Esophagus squamous epithelium (tissue), 5 donors: ENCODE data around the gene NEK4. TPM values are rescaled to one million over a fixed set of nuclear protein-coding genes. Genes with fewer than 3 reads are reported as not detected.

Source experiments
- DNase-seq: peaks from one replicate; lab custom pipeline; 2025; lab: John Stamatoyannopoulos, UW
- H3K27ac ChIP-seq, 4 donors: fragments of 200-600 bp; sonication (generic); one replicate each; pipeline ENCODE4 v1.5.1; 2016 to 2019; ENCODE audit warnings: mild to moderate bottlenecking in 1 of 4
- H3K27me3 ChIP-seq, 4 donors: fragments of 200-600 bp; sonication (generic); 1 replicate in 3 of 4; 2 replicates in 1 of 4; pipeline versions ENCODE4 v1.5.1 to v1.6.0; 2017 to 2021; ENCODE audit warnings: antibody characterized with exemption in 1 of 4
- H3K36me3 ChIP-seq, 3 donors: fragments of 200-600 bp; sonication (generic); one replicate each; pipeline ENCODE4 v1.5.1; 2016 to 2019
- H3K4me1 ChIP-seq, 3 donors: fragments of 200-600 bp; sonication (generic); one replicate each; pipeline ENCODE4 v1.5.1; 2017 to 2019
- H3K4me3 ChIP-seq, 4 donors: fragments of 200-600 bp; sonication (generic); 1 replicate in 3 of 4; 2 replicates in 1 of 4; pipeline ENCODE4 v1.5.1; 2016 to 2019; ENCODE audit warnings: mild to moderate bottlenecking in 2 of 4, moderate library complexity in 1 of 4
- H3K9me3 ChIP-seq, 3 donors: fragments of 200-600 bp; sonication (generic); one replicate each; pipeline ENCODE4 v1.5.1; 2016 to 2019
- CTCF ChIP-seq, 6 experiments: fragments of 450-650 bp in 4 of 6; fragments of 200-600 bp in 2 of 6; sonication (generic) in 2 of 6; IDR thresholded peaks; one replicate each; pipeline ENCODE4 v1.5.1; 2016 to 2019; ENCODE audit warnings: antibody characterized with exemption in 6 of 6, mild to moderate bottlenecking in 4 of 6, moderate library complexity in 4 of 6
- POLR2A ChIP-seq, 4 donors: fragments of 450-650 bp; IDR thresholded peaks; one replicate each; pipeline ENCODE4 v1.6.1; 2017; ENCODE audit warnings: antibody characterized with exemption in 4 of 4, mild to moderate bottlenecking in 4 of 4, moderate library complexity in 3 of 4
- WGBS, 2 donors: methylation state at CpG; one replicate each; pipeline ENCODE4 v1.1.5; 2018; 5-methylcytosine and 5-hydroxymethylcytosine counted together
- intact Hi-C: fragments of 100-400 bp; cut with DNase I; formaldehyde crosslinking; loops from one replicate; pipeline ENCODE4 v1.15.0; 2022
- total RNA-seq, 4 donors: library from RNA; depleted of rRNA; stranded (reverse); fragments of >200 nt; gene quantifications; one replicate each; pipeline ENCODE4 v1.1.0, GENCODE V29; 2016
- donor health status: DM: yes; HTN: yes; CAD: no.

The NEK4 gene
- total RNA-seq, 4 donors from 2014 or later = 8.0 to 16.6 (median 14.6) TPM

GRCh38 chr3:52791366-52791765 is 20.6 kb upstream of the NEK4 start:
- Histone ChIP-seq H3K4me1 (peaks cover 0 to 6% (median 0%) of the 10 kb centered on the region in 3 donors), H3K4me3 (no peak overlapping the region), H3K9me3 (no peaks in the 10 kb centered on the region), H3K36me3 (no peaks in the 10 kb centered on the region), H3K27me3 (no peaks in the 10 kb centered on the region), H3K27ac (no peak overlapping the region)
- no peak for TF ChIP-seq POLR2A (IDR thresholded peaks at IDR 0.05)
- TF ChIP-seq CTCF (IDR thresholded peaks at IDR 0.05) = no peak
- 75 to 82% methylated on average over 5 to 6 of the region's 12 CpGs for WGBS, 2 donors
- intact Hi-C loops = no loop called here
- DNase-seq = no peak

GRCh38 chr3:52790741-52791140 is 20.0 kb upstream of the NEK4 start:
- Histone ChIP-seq H3K36me3 (no peaks in the 10 kb centered on the region), H3K4me1 (peaks cover 0 to 6% (median 0%) of the 10 kb centered on the region in 3 donors), H3K9me3 (no peaks in the 10 kb centered on the region), H3K27ac (no peak overlapping the region), H3K27me3 (no peaks in the 10 kb centered on the region), H3K4me3 (no peak overlapping the region)
- DNase-seq = no peak
- intact Hi-C loops = no loop called here
- TF ChIP-seq CTCF (IDR thresholded peaks at IDR 0.05) = no peak
- TF ChIP-seq POLR2A (IDR thresholded peaks at IDR 0.05) = no peak
- 75 to 82% methylated on average over 5 of the region's 13 CpGs for WGBS, 2 donors

GRCh38 chr3:52790337-52790736 is 19.6 kb upstream of the NEK4 start:
- intact Hi-C loops = no loop called here

GRCh38 chr3:52789746-52790040 is 19.0 kb upstream of the NEK4 start:
- 65% methylated on average over 2 to 5 of the region's 6 CpGs for WGBS, 2 donors
- intact Hi-C loops = no loop called here
- no peaks in the 10 kb centered on the region for H3K9me3 ChIP-seq
- H3K36me3 ChIP-seq = no peaks in the 10 kb centered on the region
- no peak for DNase-seq
- H3K27me3 ChIP-seq = no peaks in the 10 kb centered on the region
- TF ChIP-seq CTCF (IDR thresholded peaks at IDR 0.05) (no peak), POLR2A (IDR thresholded peaks at IDR 0.05) (no peak)
- H3K4me3 ChIP-seq = no peak overlapping the region
- H3K4me1 ChIP-seq = peaks cover 0 to 6% (median 0%) of the 10 kb centered on the region in 3 donors
- H3K27ac ChIP-seq = no peak overlapping the region

More at GRCh38 chr3:52790337-52790736, 19.6 kb upstream of the NEK4 start:
- no peak for DNase-seq
- TF ChIP-seq POLR2A (IDR thresholded peaks at IDR 0.05) (no peak), CTCF (IDR thresholded peaks at IDR 0.05) (no peak)
- no peaks in the 10 kb centered on the region for H3K9me3 ChIP-seq
- no peaks in the 10 kb centered on the region for H3K36me3 ChIP-seq
- H3K27ac ChIP-seq = no peak overlapping the region
- H3K4me1 ChIP-seq = peaks cover 0 to 6% (median 0%) of the 10 kb centered on the region in 3 donors
- no peak overlapping the region for H3K4me3 ChIP-seq
- WGBS, 2 donors = 83 to 91% methylated on average over 3 to 4 of the region's 7 CpGs
- no peaks in the 10 kb centered on the region for H3K27me3 ChIP-seq

GRCh38 chr3:52788890-52789745 is 18.4 kb upstream of the NEK4 start:
- DNase-seq = no peak
- H3K9me3 ChIP-seq = no peaks in the 10 kb centered on the region
- no peaks in the 10 kb centered on the region for H3K27me3 ChIP-seq
- no peaks in the 10 kb centered on the region for H3K36me3 ChIP-seq
- H3K4me1 ChIP-seq = peaks cover 0 to 6% (median 0%) of the 10 kb centered on the region in 3 donors
- no peak overlapping the region for H3K4me3 ChIP-seq
- TF ChIP-seq CTCF (IDR thresholded peaks at IDR 0.05) (no peak), POLR2A (IDR thresholded peaks at IDR 0.05) (no peak)
- 80 to 87% methylated on average over 8 to 13 of the region's 16 CpGs for WGBS, 2 donors
- no peak overlapping the region for H3K27ac ChIP-seq
- intact Hi-C loops = no loop called here
